Spinal cord (tissue), 10 donors: ENCODE data around the gene KRTAP22-1. TPM values are rescaled to one million over a fixed set of nuclear protein-coding genes. Genes with fewer than 3 reads are reported as not detected.

Experiments used
- DNase-seq, 6 donors: peaks; one replicate each; pipeline versions ENCODE4 v3.0.0 to v3.0.0-alpha.2; 2013 to 2015; ENCODE audit warnings: low spot score in 6 of 6, low read depth in 4 of 6
- H3K27ac ChIP-seq: one replicate; pipeline ENCODE4 v1.5.1; 2013; ENCODE audit warnings: low read depth, low read length, control low read depth
- H3K27me3 ChIP-seq: one replicate; pipeline ENCODE4 v1.6.1; 2013; ENCODE audit warnings: low read length; ENCODE audit not compliant: control insufficient read depth, insufficient read depth
- H3K36me3 ChIP-seq: one replicate; pipeline ENCODE4 v1.6.1; 2013; ENCODE audit warnings: low read length; ENCODE audit not compliant: control insufficient read depth, insufficient read depth
- H3K4me1 ChIP-seq: one replicate; pipeline ENCODE4 v1.6.1; 2013; ENCODE audit warnings: low read length; ENCODE audit not compliant: control insufficient read depth, insufficient read depth
- H3K4me3 ChIP-seq: one replicate; pipeline ENCODE4 v1.5.1; 2013; ENCODE audit warnings: low read depth, low read length, control low read depth
- H3K9me3 ChIP-seq: one replicate; pipeline ENCODE4 v1.6.1; 2013; ENCODE audit warnings: low read length; ENCODE audit not compliant: control insufficient read depth, insufficient read depth
- WGBS: methylation state at CpG from one replicate; pipeline ENCODE4 v1.1.5; 2013; ENCODE audit warnings: missing lambda C conversion rate; ENCODE audit not compliant: insufficient coverage; 5-methylcytosine and 5-hydroxymethylcytosine counted together
- polyA plus RNA-seq, 2 donors: library from polyadenylated mRNA; unstranded; fragments of 120-200 nt; gene quantifications; one replicate each; pipeline ENCODE4 v1.2.1, GENCODE V29; 2013; ENCODE audit not compliant: insufficient read length in 2 of 2
- total RNA-seq, 2 donors: library from RNA; depleted of rRNA in 1 of 2; stranded (reverse); fragments of 120-200 nt in 1 of 2; fragments of >200 nt in 1 of 2; gene quantifications; one replicate each; pipeline versions ENCODE4 v1.2.3 to v1.2.4, GENCODE V29; 2013 to 2014
- donor health status: healthy.

The KRTAP22-1 gene
- total and polyA plus RNA-seq, 4 donors: not detected

- Histone ChIP-seq H3K9me3 (no peaks in the 10 kb centered on the region), H3K4me3 (no peak overlapping the region), H3K4me1 (no peaks in the 10 kb centered on the region), H3K36me3 (no peaks in the 10 kb centered on the region), H3K27me3 (no peaks in the 10 kb centered on the region), H3K27ac (no peak overlapping the region)
- no peak for DNase-seq
Observed at GRCh38 chr21:30620080-30620479, 19.2 kb downstream of the KRTAP22-1 start.

DNA sequence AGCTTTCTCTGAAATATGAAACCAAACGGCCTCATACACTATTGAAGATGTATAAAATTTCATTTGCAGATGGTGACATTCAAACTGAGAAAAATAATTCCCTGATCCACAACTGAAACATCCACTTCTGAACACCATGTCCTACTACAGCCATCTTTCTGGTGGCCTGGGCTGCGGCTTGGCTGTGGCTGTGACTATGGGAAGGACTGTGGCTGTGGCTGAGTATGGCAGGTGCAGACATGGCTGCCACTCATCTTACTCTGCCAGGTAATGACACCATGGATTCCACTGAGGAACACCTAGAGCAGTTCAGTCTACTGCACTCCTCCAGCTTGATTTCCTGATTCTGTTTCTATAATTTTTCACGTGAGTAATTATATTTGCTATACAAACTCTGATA lies 19.6 kb downstream of the KRTAP22-1 start, which contains the start of gene KRTAP20-4:
TSS of gene KRTAP20-4 (plus strand) at position 106 of the 400 bp plus-strand sequence.
- Histone ChIP-seq H3K27ac (no peak within 1 kb of the TSS), H3K27me3 (no peaks in the 10 kb centered on the region), H3K9me3 (no peaks in the 10 kb centered on the region), H3K36me3 (no peaks in the 10 kb centered on the region), H3K4me1 (no peaks in the 10 kb centered on the region), H3K4me3 (no peak within 1 kb of the TSS)
- no peak for DNase-seq
- WGBS: no CpG with 5 or more reads among the region's 3 CpGs

GRCh38 chr21:30623362-30623761 lies 22.5 kb downstream of the KRTAP22-1 start:
- Histone ChIP-seq H3K9me3 (no peaks in the 10 kb centered on the region), H3K4me3 (no peak overlapping the region), H3K4me1 (no peaks in the 10 kb centered on the region), H3K36me3 (no peaks in the 10 kb centered on the region), H3K27ac (no peak overlapping the region), H3K27me3 (no peaks in the 10 kb centered on the region)
- WGBS: 91% methylated on average over 3 of the region's 3 CpGs
- no peak for DNase-seq

- H3K4me3 ChIP-seq: no peak overlapping the region
- H3K36me3 ChIP-seq: no peaks in the 10 kb centered on the region
- no peaks in the 10 kb centered on the region for H3K4me1 ChIP-seq
- H3K9me3 ChIP-seq: no peaks in the 10 kb centered on the region
- H3K27me3 ChIP-seq: no peaks in the 10 kb centered on the region
- WGBS: 77% methylated on average over 2 of the region's 4 CpGs
- H3K27ac ChIP-seq: no peak overlapping the region
- no peak for DNase-seq
Observed at GRCh38 chr21:30625449-30626165, 24.7 kb downstream of the KRTAP22-1 start.

GRCh38 chr21:30628109-30628508 lies 27.2 kb downstream of the KRTAP22-1 start:
- no CpG with 5 or more reads among the region's 4 CpGs for WGBS
- no peak overlapping the region for H3K27ac ChIP-seq
- H3K4me1 ChIP-seq: no peaks in the 10 kb centered on the region
- no peaks in the 10 kb centered on the region for H3K27me3 ChIP-seq
- no peak for DNase-seq
- no peaks in the 10 kb centered on the region for H3K9me3 ChIP-seq
- H3K36me3 ChIP-seq: no peaks in the 10 kb centered on the region
- H3K4me3 ChIP-seq: no peak overlapping the region

DNA sequence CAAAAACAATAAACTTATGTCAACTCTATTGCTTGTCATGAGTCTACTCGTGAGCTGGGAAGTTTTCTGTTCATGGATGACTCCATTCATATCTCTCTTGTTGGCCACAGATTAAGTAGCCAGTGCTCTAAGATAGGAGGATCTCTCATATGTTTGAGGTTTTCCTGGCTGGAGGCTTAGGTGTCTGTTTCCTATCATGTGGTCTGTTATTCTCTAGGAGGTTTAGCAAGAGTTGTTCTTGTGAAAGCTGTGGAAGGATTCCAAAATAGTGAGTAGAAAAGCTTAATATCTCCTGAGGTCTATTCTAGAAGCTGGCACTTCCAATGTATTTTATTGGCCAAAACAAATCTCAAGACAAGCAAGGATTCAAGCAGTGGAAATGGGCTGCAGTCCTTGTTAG lies 28.3 kb downstream of the KRTAP22-1 start:
- Histone ChIP-seq H3K9me3 (no peaks in the 10 kb centered on the region), H3K4me1 (no peaks in the 10 kb centered on the region), H3K27ac (no peak overlapping the region), H3K27me3 (no peaks in the 10 kb centered on the region), H3K4me3 (no peak overlapping the region), H3K36me3 (no peaks in the 10 kb centered on the region)
- no peak for DNase-seq
- 78% methylated on average over 1 of the region's 1 CpG for WGBS

DNA sequence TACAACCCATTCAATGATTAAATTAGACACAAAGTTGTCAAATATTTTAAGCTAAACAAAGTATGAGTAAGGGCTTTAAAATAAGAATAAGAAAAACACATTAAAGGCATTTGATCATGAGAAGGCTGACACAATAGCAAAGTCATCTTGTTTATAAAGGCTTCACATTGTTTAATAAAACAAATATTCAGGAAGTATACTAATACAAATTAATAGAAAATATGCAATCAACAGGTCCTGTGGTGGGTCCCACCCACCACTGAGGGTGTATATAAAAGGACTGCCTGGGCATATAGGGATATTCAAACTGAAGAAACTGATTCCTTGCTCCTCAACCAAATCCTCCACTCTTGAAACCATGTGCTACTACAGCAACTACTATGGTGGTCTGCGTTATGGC lies 34.0 kb downstream of the KRTAP22-1 start, which contains the start of gene KRTAP20-2:
TSS of gene KRTAP20-2 (plus strand) at position 301 of the 400 bp plus-strand sequence. CDS start at position 359, 58 bp downstream.
- no peaks in the 10 kb centered on the region for H3K36me3 ChIP-seq
- no peak within 1 kb of the TSS for H3K27ac ChIP-seq
- no CpG with 5 or more reads among the region's 1 CpG for WGBS
- DNase-seq: no peak
- H3K27me3 ChIP-seq: no peaks in the 10 kb centered on the region
- no peak within 1 kb of the TSS for H3K4me3 ChIP-seq
- H3K4me1 ChIP-seq: no peaks in the 10 kb centered on the region
- no peaks in the 10 kb centered on the region for H3K9me3 ChIP-seq

GRCh38 chr21:30638686-30639085 lies 37.8 kb downstream of the KRTAP22-1 start:
- no peaks in the 10 kb centered on the region for H3K4me1 ChIP-seq
- no peaks in the 10 kb centered on the region for H3K27me3 ChIP-seq
- H3K9me3 ChIP-seq: no peaks in the 10 kb centered on the region
- H3K27ac ChIP-seq: no peak overlapping the region
- H3K36me3 ChIP-seq: no peaks in the 10 kb centered on the region
- no CpG with 5 or more reads among the region's 3 CpGs for WGBS
- H3K4me3 ChIP-seq: no peak overlapping the region
- DNase-seq: no peak

DNA sequence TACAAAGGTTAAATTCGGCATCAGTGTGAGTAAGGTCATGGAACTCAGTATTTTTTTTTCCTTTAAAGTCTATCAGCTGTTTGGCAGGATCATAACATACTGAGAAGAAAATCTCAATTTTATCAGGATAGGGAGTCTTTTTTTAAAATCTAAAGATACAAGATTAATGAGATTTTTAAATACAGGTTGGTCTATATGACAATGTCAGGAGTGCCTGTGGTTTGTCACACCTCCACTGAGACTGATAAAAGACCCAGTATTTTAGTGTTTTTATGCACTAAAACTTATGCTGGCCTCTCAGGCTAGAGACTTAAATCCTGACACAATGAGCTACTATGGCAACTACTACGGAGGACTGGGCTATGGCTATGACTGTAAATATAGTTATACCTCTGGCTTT lies 41.7 kb downstream of the KRTAP22-1 start, which contains the start of gene KRTAP20-3:
TSS of gene KRTAP20-3 (plus strand) at position 301 of the 400 bp plus-strand sequence.
- no peak within 1 kb of the TSS for H3K27ac ChIP-seq
- no peaks in the 10 kb centered on the region for H3K27me3 ChIP-seq
- no peaks in the 10 kb centered on the region for H3K36me3 ChIP-seq
- H3K9me3 ChIP-seq: no peaks in the 10 kb centered on the region
- no peaks in the 10 kb centered on the region for H3K4me1 ChIP-seq
- no CpG with 5 or more reads among the region's 2 CpGs for WGBS
- H3K4me3 ChIP-seq: no peak within 1 kb of the TSS
- DNase-seq: no peak

- Histone ChIP-seq H3K27me3 (no peaks in the 10 kb centered on the region), H3K4me1 (no peaks in the 10 kb centered on the region), H3K36me3 (no peaks in the 10 kb centered on the region), H3K27ac (no peak overlapping the region), H3K4me3 (no peak overlapping the region), H3K9me3 (no peaks in the 10 kb centered on the region)
- no peak for DNase-seq
- no CpG with 5 or more reads among the region's 1 CpG for WGBS
Observed at GRCh38 chr21:30646904-30647414, 46.1 kb downstream of the KRTAP22-1 start.
